A549 treated with RU486 at 1 μM for 4 hours (cell line): ENCODE measurements around the gene DAP3. TPM values are rescaled to one million over a fixed set of nuclear protein-coding genes. Genes with fewer than 3 reads are reported as not detected.

Experiments used
- total RNA-seq: library from RNA; stranded (reverse); fragments of 200-300 nt; extraction: Qiagen RNA extraction; gene quantifications from 5 replicates; pipeline ENCODE4 v1.2.3, GENCODE V29; 2022; ENCODE audit warnings: low read depth

DAP3 gene
- total RNA-seq, result 111 to 140 TPM (median 119 TPM) in 5 replicates

DNA sequence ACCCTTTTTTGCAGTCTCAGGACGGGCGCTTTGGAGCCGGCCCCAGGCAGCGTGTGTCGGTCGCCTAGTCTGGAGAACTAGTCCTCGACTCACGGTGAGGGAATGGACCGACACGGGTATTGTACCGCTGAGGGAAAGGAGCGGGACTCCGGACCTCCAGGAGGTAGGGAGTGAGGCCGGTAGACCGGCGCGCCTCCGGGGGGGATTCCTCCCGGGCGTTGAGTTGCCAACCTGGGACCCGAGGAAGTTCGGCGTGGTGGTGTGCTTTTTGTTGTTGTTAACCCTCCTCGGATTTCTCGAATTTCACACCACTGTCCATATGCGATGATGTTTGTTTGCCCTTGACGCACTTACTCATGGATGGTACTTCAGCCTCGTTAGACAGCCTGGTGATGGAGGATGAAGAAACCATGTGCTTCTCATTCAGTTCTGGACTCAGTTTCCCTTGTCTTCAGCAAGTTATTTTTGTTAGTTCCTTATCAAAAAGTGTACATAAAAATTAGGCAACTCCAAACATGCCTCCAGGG lies at the start of gene DAP3:
DAP3 (plus strand) TSS at position 11 of the 527 bp plus-strand sequence. CDS start 20,689 bp downstream, outside the sequence.

DNA sequence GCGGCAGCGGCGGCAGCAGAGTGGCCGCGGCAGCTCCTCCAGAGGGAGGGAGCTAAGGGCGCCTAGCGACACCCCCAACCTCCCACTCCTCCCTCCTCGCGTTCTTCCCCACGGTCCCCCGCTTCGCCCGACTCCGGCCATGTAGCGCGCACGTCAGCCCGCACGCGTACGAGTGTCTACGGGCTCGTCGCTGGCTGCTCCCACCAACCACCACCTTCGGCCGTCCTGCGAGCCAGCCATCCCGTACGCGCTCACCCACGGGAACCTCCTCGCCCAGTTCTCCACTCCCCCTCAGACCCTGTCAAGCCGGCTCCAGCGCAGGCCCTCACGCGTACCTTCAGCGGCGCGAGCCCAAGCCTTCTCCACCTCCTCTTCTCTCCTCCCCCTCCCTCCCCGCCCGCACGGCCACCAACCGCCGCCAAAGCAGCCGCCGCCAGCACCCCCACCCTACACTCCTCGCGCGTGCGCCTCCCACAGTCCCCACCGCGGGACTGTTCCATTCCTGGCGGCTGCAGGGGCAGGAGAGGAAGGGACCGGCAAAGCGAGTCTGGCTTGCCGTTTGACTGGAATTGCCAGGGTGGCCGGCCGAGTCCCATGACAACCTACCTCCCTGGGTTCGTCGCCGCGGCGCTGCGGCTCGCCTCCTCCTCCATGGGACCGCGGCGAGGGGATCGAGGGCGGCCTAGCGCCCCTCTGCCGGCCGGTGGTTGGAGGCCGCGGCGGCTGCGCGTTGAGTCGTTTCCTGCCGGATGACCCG lies 389 bp upstream of the DAP3 start, which contains the start of gene YY1AP1:
YY1AP1 (minus strand) TSS at position 451 of the 757 bp plus-strand sequence. CDS start 8,338 bp downstream, outside the sequence.

Other genes with a start within 250 kb of the DAP3 start
- gene ASH1L, start 126.3 kb upstream of the DAP3 start, total RNA-seq, result 8.4 to 12.0 TPM (median 11.7 TPM) in 5 replicates
- gene MSTO1, start 78.9 kb upstream of the DAP3 start, total RNA-seq, result 34.8 to 42.2 TPM (median 40.8 TPM) in 5 replicates
- 44.2 to 53.3 TPM (median 48.1 TPM) in 5 replicates for gene YY1AP1, start 317 bp upstream of the DAP3 start, total RNA-seq
- gene GON4L, start 168.1 kb downstream of the DAP3 start, total RNA-seq, result 14.0 to 15.3 TPM (median 14.6 TPM) in 5 replicates
- gene SYT11, start 170.5 kb downstream of the DAP3 start, total RNA-seq, result 0.82 to 1.3 TPM (median 1.1 TPM) in 5 replicates
- gene RIT1, start 222.3 kb downstream of the DAP3 start, total RNA-seq, result 23.9 to 30.3 TPM (median 25.2 TPM) in 5 replicates
- 20.1 to 27.3 TPM (median 24.9 TPM) in 5 replicates for gene KHDC4, start 245.3 kb downstream of the DAP3 start, total RNA-seq